HepG2 (cell line): ENCODE measurements around the gene ACSM2A. TPM values are rescaled to one million over a fixed set of nuclear protein-coding genes. Genes with fewer than 3 reads are reported as not detected.

Experiments
- AGO2 ChIP-seq: fragments of 200-400 bp; formaldehyde crosslinking; optimal IDR thresholded peaks from 2 replicates; pipeline ENCODE3; 2017; ENCODE audit warnings: mild to moderate bottlenecking, low read depth, low read length, moderate library complexity
- BORCS8-MEF2B ChIP-seq: sonication (generic); formaldehyde crosslinking; IDR thresholded peaks from 2 replicates; pipeline ENCODE4 v1.8.0; 2022; ENCODE audit warnings: mild to moderate bottlenecking, missing genetic modification reagents
- GATAD2A ChIP-seq: IDR thresholded peaks from 2 replicates; pipeline ENCODE4 v1.6.1; 2016
- HES4 ChIP-seq: sonication (generic); formaldehyde crosslinking; IDR thresholded peaks from 2 replicates; pipeline ENCODE4 v1.9.0; 2021; ENCODE audit warnings: mild to moderate bottlenecking, missing genetic modification reagents, borderline replicate concordance
- HIVEP1 ChIP-seq: sonication (generic); formaldehyde crosslinking; IDR thresholded peaks from 2 replicates; pipeline ENCODE4 v1.4.0; 2020; ENCODE audit warnings: mild to moderate bottlenecking, missing genetic modification reagents
- KAT7 ChIP-seq: IDR thresholded peaks from 2 replicates; pipeline ENCODE4 v1.6.1; 2018; ENCODE audit warnings: borderline replicate concordance, missing compliant biosample characterization
- MATR3 ChIP-seq: sonication (generic); formaldehyde crosslinking; IDR thresholded peaks from 2 replicates; pipeline ENCODE4 v1.4.0; 2020; ENCODE audit warnings: missing genetic modification reagents
- MIXL1 ChIP-seq: IDR thresholded peaks from 2 replicates; pipeline ENCODE4 v1.6.1; 2016
- MXD4 ChIP-seq: IDR thresholded peaks from 2 replicates; pipeline ENCODE4 v1.6.1; 2016; ENCODE audit warnings: mild to moderate bottlenecking, missing biosample characterization, missing genetic modification reagents
- NR2F1 ChIP-seq, 2 experiments: fragments of 450-650 bp in 1 of 2; formaldehyde crosslinking in 1 of 2; IDR thresholded peaks; 2 replicates each; pipeline versions ENCODE4 v1.5.0 to v1.6.1; 2016 to 2020; ENCODE audit warnings: mild to moderate bottlenecking in 1 of 2, missing compliant biosample characterization in 1 of 2, missing genetic modification reagents in 1 of 2, moderate library complexity in 1 of 2
- POLR2A ChIP-seq, 2 experiments: IDR thresholded peaks; 2 replicates each; pipeline ENCODE4 v1.6.1; 2011; ENCODE audit warnings: low read depth in 2 of 2, low read length in 2 of 2, mild to moderate bottlenecking in 1 of 2, moderate library complexity in 1 of 2; ENCODE audit not compliant: insufficient read depth in 1 of 2
- SMAD3 ChIP-seq: sonication (generic); formaldehyde crosslinking; IDR thresholded peaks from 2 replicates; pipeline ENCODE4 v1.4.0; 2020; ENCODE audit warnings: missing genetic modification reagents
- SNAPC4 ChIP-seq: sonication (generic); formaldehyde crosslinking; IDR thresholded peaks from 2 replicates; pipeline ENCODE4 v1.4.0; 2020; ENCODE audit warnings: mild to moderate bottlenecking, missing genetic modification reagents
- U2AF2 ChIP-seq: fragments of 200-400 bp; formaldehyde crosslinking; IDR thresholded peaks from 2 replicates; pipeline ENCODE4 v1.6.1; 2017; ENCODE audit warnings: low read depth, mild to moderate bottlenecking, low read length
- XBP1 ChIP-seq: sonication (generic); formaldehyde crosslinking; IDR thresholded peaks from 2 replicates; pipeline ENCODE4 v1.5.0; 2020; ENCODE audit warnings: missing genetic modification reagents
- ZBTB10 ChIP-seq: sonication (generic); formaldehyde crosslinking; IDR thresholded peaks from 2 replicates; pipeline ENCODE4 v1.4.0; 2020; ENCODE audit warnings: missing genetic modification reagents, borderline replicate concordance
- ZNF12 ChIP-seq: sonication (generic); formaldehyde crosslinking; IDR thresholded peaks from 2 replicates; pipeline ENCODE4 v1.5.0; 2020; ENCODE audit warnings: missing genetic modification reagents
- ZNF383 ChIP-seq: sonication (generic); formaldehyde crosslinking; IDR thresholded peaks from 2 replicates; pipeline ENCODE4 v1.4.0; 2020; ENCODE audit warnings: missing genetic modification reagents, mild to moderate bottlenecking, borderline replicate concordance
- ZNF674 ChIP-seq: sonication (generic); formaldehyde crosslinking; IDR thresholded peaks from 2 replicates; pipeline ENCODE4 v1.5.0; 2020; ENCODE audit warnings: low read depth, mild to moderate bottlenecking, missing genetic modification reagents
- polyA plus RNA-seq, 8 experiments: library from polyadenylated mRNA; depleted of rRNA in 3 of 8; stranded (reverse) in 7 of 8; unstranded in 1 of 8; fragments of >200 nt; fragmentation: Illumina TruSeq in 4 of 8; extraction: Trizol in 4 of 8; gene quantifications; 2 replicates each; pipeline versions ENCODE4 v1.2.1 to v1.2.3, GENCODE V29; 2011 to 2016; ENCODE audit warnings: low read depth in 4 of 8, missing spikeins in 1 of 8, mixed read lengths in 1 of 8; ENCODE audit not compliant: insufficient read depth in 1 of 8
- total RNA-seq, 5 experiments: library from RNA; depleted of rRNA; stranded (reverse); fragments of >200 nt; fragmentation: Illumina TruSeq; extraction: Trizol; gene quantifications; 2 replicates each; pipeline ENCODE4 v1.2.3, GENCODE V29; 2016; ENCODE audit warnings: low read depth in 1 of 5
- TF ChIP-seq, protein P1 (sequence below): sonication (generic); formaldehyde crosslinking; conservative IDR thresholded peaks from 2 replicates; pipeline ENCODE4 v1.4.0; 2020; ENCODE audit warnings: missing genetic modification reagents

ACSM2A gene
- total and polyA plus RNA-seq, 2 of the 13 experiments (the other 11 are each of a cell fraction or from before 2014, with no cell fraction given), result 11.4 to 16.3 TPM

GRCh38 chr16:20424129-20424866 is 27.0 kb upstream of the ACSM2A start (continued):
- TF ChIP-seq SNAPC4 (CRISPR knock-in tag) (no peak), BORCS8-MEF2B (CRISPR knock-in tag) (peak; percentile 73), ZNF12 (CRISPR knock-in tag) (peak; percentile 43; the same call in 1 of the 2 replicates), ZBTB10 (CRISPR knock-in tag) (no peak; the same call in 1 of the 2 replicates), ZNF383 (CRISPR knock-in tag) (no peak), MXD4 (CRISPR knock-in tag) (no peak; the same call in 1 of the 2 replicates), XBP1 (CRISPR knock-in tag) (no peak), ZNF674 (no peak), U2AF2 (no peak), POLR2A (IDR thresholded peaks at IDR 0.05; ENCODE audit: insufficient read depth in 1 of 2, low read depth in 2 of 2, low read length in 2 of 2) (no peak), MIXL1 (CRISPR knock-in tag) (peak; percentile 91), SMAD3 (CRISPR knock-in tag) (peak; percentile 66; the same call in 1 of the 2 replicates), GATAD2A (CRISPR knock-in tag) (peak; percentile 97), HIVEP1 (CRISPR knock-in tag) (no peak), AGO2 (no peak), HES4 (CRISPR knock-in tag) (no peak), KAT7 (CRISPR knock-in tag) (no peak), MATR3 (no peak), NR2F1 (CRISPR knock-in tag; IDR thresholded peaks at IDR 0.05) (peak; percentile 38 to 72; a peak in 2 of 4 replicates)
- TF ChIP-seq, protein P1, sequence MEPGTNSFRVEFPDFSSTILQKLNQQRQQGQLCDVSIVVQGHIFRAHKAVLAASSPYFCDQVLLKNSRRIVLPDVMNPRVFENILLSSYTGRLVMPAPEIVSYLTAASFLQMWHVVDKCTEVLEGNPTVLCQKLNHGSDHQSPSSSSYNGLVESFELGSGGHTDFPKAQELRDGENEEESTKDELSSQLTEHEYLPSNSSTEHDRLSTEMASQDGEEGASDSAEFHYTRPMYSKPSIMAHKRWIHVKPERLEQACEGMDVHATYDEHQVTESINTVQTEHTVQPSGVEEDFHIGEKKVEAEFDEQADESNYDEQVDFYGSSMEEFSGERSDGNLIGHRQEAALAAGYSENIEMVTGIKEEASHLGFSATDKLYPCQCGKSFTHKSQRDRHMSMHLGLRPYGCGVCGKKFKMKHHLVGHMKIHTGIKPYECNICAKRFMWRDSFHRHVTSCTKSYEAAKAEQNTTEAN (CRISPR knock-in tag), result no peak; the same call in 1 of the 2 replicates
